Left kidney (tissue), 2 donors: ENCODE measurements around the gene VWA3B. TPM values are rescaled to one million over a fixed set of nuclear protein-coding genes. Genes with fewer than 3 reads are reported as not detected.
A peak's percentile ranks its signal among the peaks of the same experiment; 100 is the strongest.
"Not testable (repeated sequence)": the region's sequence is repeated elsewhere in the genome, so short reads cannot be mapped to it uniquely, and the experiment has no call there.

Source experiments
- DNase-seq: peaks from one replicate; pipeline ENCODE4 v3.0.0-alpha.2; 2013
- polyA plus RNA-seq: library from polyadenylated mRNA; unstranded; fragments of 120-200 nt; gene quantifications from one replicate; pipeline ENCODE4 v1.2.1, GENCODE V29; 2013; ENCODE audit not compliant: insufficient read length

The VWA3B gene
- polyA plus RNA-seq, 1 donor: 0.80 TPM

DNA sequence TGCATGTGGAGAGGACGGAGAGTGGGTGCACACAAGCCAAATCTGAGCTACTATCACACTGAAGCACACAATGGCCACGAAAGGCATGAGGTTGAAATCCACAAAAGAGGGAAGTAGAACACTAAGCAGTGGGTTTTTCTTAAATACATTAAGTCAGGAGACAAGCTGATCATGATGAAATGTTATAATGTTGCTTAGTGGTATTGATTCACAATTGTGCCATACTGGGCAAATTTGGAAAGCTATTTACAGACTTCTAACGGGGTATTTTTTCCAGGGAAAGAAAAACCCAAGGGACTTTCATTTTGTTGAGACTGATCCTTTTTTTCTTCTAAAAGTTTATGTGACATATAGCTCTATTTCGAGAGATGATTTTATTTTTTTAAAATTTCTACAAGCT, 158.5 kb downstream of the VWA3B start:
- DNase-seq: no peak

DNA sequence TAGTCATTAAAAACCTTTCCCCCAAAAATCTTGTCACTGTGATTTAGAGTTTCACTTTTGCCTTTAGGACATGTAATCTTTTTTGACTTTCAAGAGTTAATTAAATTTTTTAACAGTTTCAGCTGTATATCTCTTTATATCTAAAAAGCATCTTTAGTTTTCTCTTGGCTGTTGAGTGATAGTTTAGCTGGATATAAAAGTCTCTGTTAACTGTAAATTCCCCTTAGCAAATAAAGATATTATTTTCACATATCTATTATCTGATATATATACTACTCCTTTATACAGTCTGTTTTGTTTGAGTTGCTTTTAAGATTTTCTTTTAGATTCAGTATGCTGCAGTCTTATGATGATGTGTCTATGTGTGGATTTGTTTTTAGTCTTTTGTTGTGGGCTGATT, 160.4 kb downstream of the VWA3B start:
- DNase-seq: no peak

DNA sequence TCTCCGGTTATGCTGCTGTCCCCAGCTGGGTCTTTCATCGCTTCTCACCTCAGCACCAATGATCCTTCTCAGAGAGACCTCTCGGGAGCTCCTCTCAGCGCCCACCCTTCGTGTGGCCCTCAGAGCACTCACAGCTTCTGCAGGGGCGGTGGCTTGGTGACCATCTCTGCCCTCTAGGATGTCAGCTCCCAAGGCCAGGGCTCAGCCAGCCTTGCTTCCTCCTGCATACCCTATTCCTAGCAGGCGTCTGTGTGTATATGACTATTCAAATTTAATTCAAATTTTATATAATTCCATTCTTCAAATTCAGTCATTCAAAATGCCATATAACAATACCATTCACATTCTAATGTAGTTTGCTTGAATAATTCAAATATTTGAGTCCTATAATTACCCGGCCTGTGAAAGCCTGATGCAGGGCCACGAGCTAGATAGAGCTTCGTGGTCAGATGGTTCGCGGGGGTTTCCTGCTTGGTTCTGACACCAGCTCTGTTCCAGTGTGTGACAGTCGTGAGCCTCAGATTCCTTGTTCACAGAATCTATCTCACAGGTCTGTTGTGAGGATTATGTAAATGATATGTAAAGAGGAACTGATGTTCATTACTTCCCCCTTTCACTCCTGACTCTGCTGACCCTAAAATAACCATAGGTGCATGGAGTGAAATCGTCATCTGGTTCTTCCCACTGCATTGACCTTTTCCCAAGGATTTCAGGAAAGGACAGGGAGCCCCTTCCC, 165.2 kb downstream of the VWA3B start:
- no peak for DNase-seq

GRCh38 chr2:98253461-98254070, 166.6 kb downstream of the VWA3B start:
- no peak for DNase-seq

- DNase-seq: no peak
These were observed 167.6 kb downstream of the VWA3B start for GRCh38 chr2:98254504-98255059.

- no peak for DNase-seq
These were observed 171.9 kb downstream of the VWA3B start for GRCh38 chr2:98258906-98259305.

GRCh38 chr2:98263362-98263761, 176.4 kb downstream of the VWA3B start:
- no peak for DNase-seq

- not testable (repeated sequence) for DNase-seq
These were observed 181.3 kb downstream of the VWA3B start for GRCh38 chr2:98268225-98268624.

- no peak for DNase-seq
These were observed 182.3 kb downstream of the VWA3B start for GRCh38 chr2:98269274-98269673.

DNA sequence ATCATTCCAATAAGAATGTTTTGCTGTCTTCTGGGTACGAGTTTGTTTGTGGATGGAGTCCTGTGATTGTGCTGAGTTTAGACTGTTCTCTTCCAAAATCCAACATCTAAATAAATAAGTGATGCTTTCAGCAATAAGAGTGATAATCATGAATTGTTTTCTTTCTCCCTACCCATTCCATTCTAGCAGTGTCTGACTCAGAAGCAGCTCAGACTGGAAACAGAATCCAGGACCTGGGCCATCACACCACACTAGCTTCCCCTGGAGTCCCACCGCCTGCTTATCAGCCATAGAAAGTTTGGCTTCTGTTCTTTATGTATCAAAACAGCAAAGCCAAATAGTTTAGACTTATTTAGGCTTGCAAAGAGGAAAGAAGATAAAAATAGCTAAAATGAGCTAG, 182.9 kb downstream of the VWA3B start:
- no peak for DNase-seq

GRCh38 chr2:98277162-98277859, 190.3 kb downstream of the VWA3B start:
- no peak for DNase-seq

DNA sequence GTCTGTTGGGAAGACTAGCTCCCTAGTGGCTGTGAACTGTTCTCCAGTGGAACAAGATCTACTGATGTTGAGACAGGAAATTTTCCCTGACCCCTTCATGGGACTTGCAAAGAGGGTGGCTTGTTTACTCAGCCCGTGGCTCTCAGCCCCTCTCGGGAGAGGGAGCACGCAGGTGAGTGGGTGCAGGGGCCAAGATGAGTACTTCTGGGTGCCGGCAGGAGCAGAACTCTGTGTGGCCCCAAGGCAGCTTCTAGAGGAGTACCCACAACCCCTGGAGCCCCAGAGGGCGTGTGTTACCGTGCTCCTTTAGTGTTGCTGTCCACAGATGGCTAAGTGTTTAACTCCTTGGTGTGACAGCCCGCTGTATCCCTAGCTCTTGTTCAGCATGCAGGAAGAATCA, 191.1 kb downstream of the VWA3B start:
- no peak for DNase-seq

GRCh38 chr2:98280376-98281102, 193.6 kb downstream of the VWA3B start:
- peak; percentile 41 for DNase-seq

DNA sequence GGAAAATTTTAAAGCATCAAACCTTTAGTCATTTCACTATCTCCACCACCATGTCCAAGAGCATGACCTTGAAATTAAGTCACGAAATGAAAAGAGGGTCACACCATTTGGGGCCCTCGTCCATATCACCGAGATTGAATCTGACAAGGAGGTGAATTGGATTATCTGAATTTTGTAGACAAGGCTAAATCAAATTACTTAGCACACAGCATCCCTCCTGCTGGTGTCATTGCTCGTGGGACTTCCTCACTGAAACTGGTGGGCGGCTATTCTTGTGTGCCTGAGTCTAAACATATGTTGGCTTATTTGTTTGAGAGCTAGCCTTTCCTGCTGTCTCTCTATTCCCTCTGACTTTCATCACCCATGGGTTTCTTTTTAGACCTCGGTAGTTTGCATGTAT, 194.6 kb downstream of the VWA3B start:
- no peak for DNase-seq

GRCh38 chr2:98282109-98282508, 195.1 kb downstream of the VWA3B start:
- DNase-seq: no peak

GRCh38 chr2:98293030-98293429, 206.1 kb downstream of the VWA3B start:
- no peak for DNase-seq

DNA sequence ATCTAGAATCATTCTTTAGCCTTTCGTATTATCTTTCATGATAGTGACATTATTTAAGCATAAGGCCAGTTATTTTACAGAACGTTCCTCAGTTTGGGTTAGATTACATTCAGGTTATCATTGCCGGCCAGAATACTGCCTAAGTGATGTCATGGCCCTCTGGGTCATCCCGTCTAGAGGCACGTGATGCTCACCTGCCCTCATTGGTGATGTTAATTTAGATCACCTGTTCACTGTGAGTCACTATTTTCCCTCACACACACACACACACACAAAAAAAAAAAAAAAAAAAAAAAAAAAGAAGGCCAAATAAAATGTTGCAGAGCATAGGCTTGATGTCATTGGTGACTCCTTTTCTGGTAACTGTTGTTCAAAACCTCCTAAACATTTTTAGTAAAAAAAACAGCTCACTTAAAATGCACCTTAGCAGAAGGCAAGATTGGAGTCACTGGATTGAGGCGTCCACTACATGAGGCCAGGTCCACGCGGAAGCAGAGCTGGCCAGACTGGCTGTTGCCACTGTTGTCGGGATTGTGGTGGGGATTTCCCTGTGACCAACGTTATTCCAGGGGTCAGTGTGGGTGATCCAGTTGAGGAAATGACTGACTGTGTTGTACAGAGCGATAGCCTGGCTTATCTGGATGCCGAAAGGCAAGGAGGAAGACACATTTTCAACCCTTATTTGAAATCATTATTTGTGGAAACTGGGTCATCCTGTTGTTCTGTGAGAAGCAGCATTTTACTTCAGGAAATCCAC, 207.1 kb downstream of the VWA3B start:
- DNase-seq: no peak

DNA sequence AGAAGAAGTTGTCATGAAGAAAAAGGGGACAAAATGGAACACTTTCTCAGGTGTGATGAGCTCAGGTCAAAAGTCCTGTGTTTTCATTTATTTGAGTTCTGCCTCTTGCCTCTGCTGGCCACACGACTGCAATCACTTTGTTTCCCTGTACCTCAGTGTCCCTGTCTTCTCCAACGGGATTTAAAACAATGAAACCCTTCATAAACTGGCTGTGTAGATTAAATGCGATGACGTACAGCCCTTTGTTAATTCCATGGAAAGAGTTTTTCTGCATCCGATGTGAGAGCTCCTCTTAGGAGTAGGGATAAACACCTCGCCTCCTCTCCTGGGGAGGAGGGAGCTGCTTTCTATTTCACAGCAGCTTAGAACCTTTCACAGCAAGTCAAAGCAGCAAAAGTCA, 207.7 kb downstream of the VWA3B start:
- DNase-seq: no peak

DNA sequence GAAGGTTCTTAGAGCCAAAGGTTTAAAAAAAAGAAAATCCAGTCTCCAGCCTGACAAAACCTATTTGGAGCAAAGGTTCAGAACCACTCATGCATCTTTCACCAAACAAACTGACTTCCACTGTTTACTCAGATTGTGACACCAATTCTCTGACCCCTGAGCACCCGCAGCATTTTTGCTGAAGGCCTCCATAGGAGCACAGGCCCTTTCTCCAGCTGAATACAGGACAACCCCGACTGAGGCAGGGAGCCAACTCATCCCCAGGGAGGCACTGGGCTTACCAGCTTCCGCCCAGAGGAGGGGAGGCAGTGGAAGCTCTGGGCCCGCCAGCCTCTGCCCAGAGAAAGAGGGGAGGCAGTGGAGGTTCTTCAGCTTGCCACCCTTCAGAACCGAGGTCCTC, 208.3 kb downstream of the VWA3B start:
- no peak for DNase-seq

DNA sequence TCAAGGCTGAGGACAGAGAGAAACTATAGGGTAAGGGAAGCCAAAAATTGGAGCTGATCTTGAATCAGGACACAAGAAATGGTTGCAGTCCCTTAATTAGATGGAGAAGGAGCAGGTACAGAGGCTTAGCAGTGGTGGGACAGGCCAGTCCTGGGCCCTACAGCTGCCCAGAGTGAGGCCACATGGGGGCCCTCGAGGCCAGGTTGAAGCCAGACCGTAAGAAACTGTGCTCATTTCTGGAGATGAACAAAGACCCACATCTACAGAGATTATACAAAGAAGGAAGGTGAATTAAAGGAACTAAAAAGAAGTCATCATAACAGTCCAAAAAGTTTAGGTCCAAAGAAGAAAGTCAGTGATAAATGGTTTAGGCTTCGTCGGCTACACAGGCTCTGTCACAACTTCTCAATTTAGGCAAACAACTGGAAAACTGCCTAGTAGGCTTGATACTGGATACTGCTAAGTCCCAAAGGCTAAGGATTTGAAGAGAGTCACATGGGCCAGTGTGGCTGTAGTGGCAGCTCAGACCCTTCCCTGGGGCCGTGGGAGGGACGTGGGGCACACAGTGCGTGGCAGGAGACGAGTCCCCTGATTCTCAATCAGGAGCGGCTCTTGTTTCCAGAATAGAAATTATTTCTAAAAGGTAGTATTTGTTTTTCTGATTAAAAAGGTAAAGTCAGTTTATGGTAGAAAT, 208.9 kb downstream of the VWA3B start:
- no peak for DNase-seq

DNA sequence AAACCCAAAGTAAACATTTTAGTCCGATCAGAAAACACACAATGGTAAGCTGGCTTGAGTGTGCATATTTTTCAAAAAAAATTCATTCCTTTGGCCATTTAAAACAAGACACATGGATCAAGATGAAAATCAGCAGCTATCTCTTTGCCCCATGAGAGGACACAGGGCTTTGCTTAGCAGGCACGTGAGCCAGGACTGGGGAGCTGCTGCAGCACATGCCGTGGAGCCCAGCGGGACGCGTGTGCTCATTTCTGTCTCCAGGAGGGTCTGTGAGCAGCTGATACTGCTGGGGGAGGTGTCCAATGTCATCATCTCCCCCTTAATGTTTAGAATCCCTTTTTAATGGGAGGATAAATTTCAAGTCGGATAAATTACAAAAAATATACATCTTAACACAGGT, 209.5 kb downstream of the VWA3B start:
- no peak for DNase-seq
